PC-9 (cell line): ENCODE results near the gene TRIO. TPM values are rescaled to one million over a fixed set of nuclear protein-coding genes. Genes with fewer than 3 reads are reported as not detected.
A peak's percentile ranks its signal among the peaks of the same experiment; 100 is the strongest.

Source experiments
- BruUV-seq: library from RNA; stranded (reverse); fragments of 400-500 nt; replicated peaks from 2 replicates; lab custom pipeline; 2021; lab: Mats Ljungman, UMichigan
- CTCF ChIA-PET: fragments of 300-600 bp; sonication (Branson Sonifier 250); formaldehyde crosslinking; loops from one replicate; lab custom pipeline; 2022; ENCODE audit warnings: antibody characterized with exemption; lab: Charles Lee
- POLR2A ChIA-PET: fragments of 300-600 bp; sonication (Branson Sonifier 250); formaldehyde crosslinking; loops from one replicate; lab custom pipeline; 2022; ENCODE audit warnings: antibody characterized with exemption; ENCODE audit not compliant: unreplicated experiment; lab: Charles Lee
- DNase-seq, 2 experiments: peaks; one replicate each; pipeline versions ENCODE4 v3.0.0 to v3.0.0-alpha.2; 2015 to 2022; ENCODE audit warnings: mixed read lengths in 1 of 2
- H2AFZ ChIP-seq: fragments of 200-600 bp; sonication (generic); 2 replicates; pipeline ENCODE4 v1.8.1; 2017; ENCODE audit warnings: antibody characterized with exemption
- H3F3A ChIP-seq: fragments of 200-600 bp; sonication (generic); 2 replicates; pipeline ENCODE4 v1.8.1; 2017; ENCODE audit warnings: antibody characterized with exemption, mild to moderate bottlenecking, low read depth; ENCODE audit not compliant: insufficient read depth
- H3K27ac ChIP-seq: fragments of 200-600 bp; sonication (generic); 2 replicates; pipeline ENCODE4 v1.6.1; 2016; ENCODE audit warnings: mixed run types
- H3K27me3 ChIP-seq: fragments of 200-600 bp; sonication (generic); 2 replicates; pipeline ENCODE4 v1.6.1; 2016; ENCODE audit warnings: low read depth, mixed run types; ENCODE audit not compliant: insufficient read depth
- H3K36me3 ChIP-seq: fragments of 200-600 bp; sonication (generic); 2 replicates; pipeline ENCODE4 v1.6.1; 2016; ENCODE audit warnings: low read depth, mixed run types
- H3K4me1 ChIP-seq: fragments of 200-600 bp; sonication (generic); replicated peaks from 2 replicates; pipeline ENCODE4 v1.6.1; 2016; ENCODE audit warnings: mixed run types; ENCODE audit not compliant: insufficient read depth
- H3K4me2 ChIP-seq: fragments of 200-600 bp; sonication (generic); 2 replicates; pipeline ENCODE4 v1.6.1; 2017; ENCODE audit warnings: mixed run types
- H3K4me3 ChIP-seq: fragments of 200-600 bp; sonication (generic); 2 replicates; pipeline ENCODE4 v1.6.1; 2016; ENCODE audit warnings: mixed run types
- H3K79me2 ChIP-seq: fragments of 200-600 bp; sonication (generic); 2 replicates; pipeline ENCODE4 v1.6.1; 2017; ENCODE audit warnings: low read depth, mixed run types
- H3K9me2 ChIP-seq: fragments of 200-600 bp; sonication (generic); 2 replicates; pipeline ENCODE4 v1.8.1; 2017; ENCODE audit warnings: mild to moderate bottlenecking; ENCODE audit not compliant: insufficient read depth
- H3K9me3 ChIP-seq: fragments of 200-600 bp; sonication (generic); 2 replicates; pipeline ENCODE4 v1.8.1; 2016; ENCODE audit warnings: low read depth; ENCODE audit not compliant: insufficient read depth
- H4K20me1 ChIP-seq: fragments of 200-600 bp; sonication (generic); 2 replicates; pipeline ENCODE4 v1.8.1; 2017; ENCODE audit not compliant: insufficient read depth
- EZH2 ChIP-seq: fragments of 200-600 bp; sonication (generic); IDR thresholded peaks from 2 replicates; pipeline ENCODE4 v1.8.0; 2017; ENCODE audit warnings: antibody characterized with exemption, low read depth
- intact Hi-C: fragments of 100-400 bp; cut with micrococcal nuclease; formaldehyde crosslinking; loops from one replicate; pipeline ENCODE4 v1.10.0; 2022; ENCODE audit not compliant: unreplicated experiment
- total RNA-seq: library from RNA; stranded (reverse); gene quantifications from 2 replicates; pipeline ENCODE4 v1.2.3, GENCODE V29; 2021
- TF ChIP-seq, protein P1 (sequence below): fragments of 200-600 bp; sonication (generic); conservative IDR thresholded peaks from 2 replicates; pipeline ENCODE4 v1.6.1; 2017; ENCODE audit warnings: mixed run types, antibody characterized with exemption, mild to moderate bottlenecking, moderate library complexity

Gene TRIO
- total RNA-seq, 1 experiment from 2014 or later: 596 TPM

DNA sequence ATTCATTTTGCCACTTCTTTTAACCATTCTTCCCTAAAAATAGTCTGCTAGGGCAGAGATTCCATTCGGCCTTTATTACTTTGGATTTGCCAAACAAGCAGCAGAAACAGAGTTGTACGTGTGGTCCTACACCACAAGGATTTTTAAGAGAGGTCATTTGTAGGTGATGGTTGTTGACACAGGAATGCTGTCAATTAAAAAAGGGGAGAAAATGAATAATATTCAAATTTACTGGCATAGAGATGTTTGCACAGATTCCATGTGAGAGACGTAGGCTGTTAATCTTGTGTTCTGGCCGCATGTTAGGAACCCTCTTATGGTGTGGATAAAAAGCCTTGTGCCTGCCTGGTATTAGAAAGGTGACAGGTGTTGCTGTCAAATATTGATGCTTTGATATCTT lies 34.9 kb downstream of the TRIO start:
- CTCF ChIA-PET: interaction anchor here (0.7 kb wide), 1 partner anchor 33 kb away, joined by 3 read pairs; no protein-coding TSS in a partner anchor
- Histone ChIP-seq H3K4me3 (no peak overlapping the region), H3K27ac (peak overlapping the region; percentile 3; the same call in 1 of the 2 replicates), H3K36me3 (peaks cover 5% of the 10 kb centered on the region), H3F3A (peaks cover 27% of the 10 kb centered on the region; the same call in 1 of the 2 replicates), H3K79me2 (peaks cover 99% of the 10 kb centered on the region), H2AFZ (no peak overlapping the region), H3K4me1 (peaks cover 64% of the 10 kb centered on the region), H3K27me3 (no peaks in the 10 kb centered on the region), H4K20me1 (peaks cover 13% of the 10 kb centered on the region; the same call in 1 of the 2 replicates), H3K9me2 (no peaks in the 10 kb centered on the region), H3K4me2 (0 out of 2 replicates have a peak overlapping the region, but pooled peaks have one; percentile 6), H3K9me3 (no peaks in the 10 kb centered on the region)
- TF ChIP-seq, protein P1, sequence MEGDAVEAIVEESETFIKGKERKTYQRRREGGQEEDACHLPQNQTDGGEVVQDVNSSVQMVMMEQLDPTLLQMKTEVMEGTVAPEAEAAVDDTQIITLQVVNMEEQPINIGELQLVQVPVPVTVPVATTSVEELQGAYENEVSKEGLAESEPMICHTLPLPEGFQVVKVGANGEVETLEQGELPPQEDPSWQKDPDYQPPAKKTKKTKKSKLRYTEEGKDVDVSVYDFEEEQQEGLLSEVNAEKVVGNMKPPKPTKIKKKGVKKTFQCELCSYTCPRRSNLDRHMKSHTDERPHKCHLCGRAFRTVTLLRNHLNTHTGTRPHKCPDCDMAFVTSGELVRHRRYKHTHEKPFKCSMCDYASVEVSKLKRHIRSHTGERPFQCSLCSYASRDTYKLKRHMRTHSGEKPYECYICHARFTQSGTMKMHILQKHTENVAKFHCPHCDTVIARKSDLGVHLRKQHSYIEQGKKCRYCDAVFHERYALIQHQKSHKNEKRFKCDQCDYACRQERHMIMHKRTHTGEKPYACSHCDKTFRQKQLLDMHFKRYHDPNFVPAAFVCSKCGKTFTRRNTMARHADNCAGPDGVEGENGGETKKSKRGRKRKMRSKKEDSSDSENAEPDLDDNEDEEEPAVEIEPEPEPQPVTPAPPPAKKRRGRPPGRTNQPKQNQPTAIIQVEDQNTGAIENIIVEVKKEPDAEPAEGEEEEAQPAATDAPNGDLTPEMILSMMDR: no peak
- TF ChIP-seq EZH2: no peak
- intact Hi-C loops: no loop called here
- BruUV-seq: no TSS peak
- no peak for DNase-seq
- POLR2A ChIA-PET: interaction anchor here (0.6 to 0.7 kb wide), 4 partner anchors 21 to 145 kb away, joined by 3 to 5 read pairs (median 4); no protein-coding TSS in a partner anchor

DNA sequence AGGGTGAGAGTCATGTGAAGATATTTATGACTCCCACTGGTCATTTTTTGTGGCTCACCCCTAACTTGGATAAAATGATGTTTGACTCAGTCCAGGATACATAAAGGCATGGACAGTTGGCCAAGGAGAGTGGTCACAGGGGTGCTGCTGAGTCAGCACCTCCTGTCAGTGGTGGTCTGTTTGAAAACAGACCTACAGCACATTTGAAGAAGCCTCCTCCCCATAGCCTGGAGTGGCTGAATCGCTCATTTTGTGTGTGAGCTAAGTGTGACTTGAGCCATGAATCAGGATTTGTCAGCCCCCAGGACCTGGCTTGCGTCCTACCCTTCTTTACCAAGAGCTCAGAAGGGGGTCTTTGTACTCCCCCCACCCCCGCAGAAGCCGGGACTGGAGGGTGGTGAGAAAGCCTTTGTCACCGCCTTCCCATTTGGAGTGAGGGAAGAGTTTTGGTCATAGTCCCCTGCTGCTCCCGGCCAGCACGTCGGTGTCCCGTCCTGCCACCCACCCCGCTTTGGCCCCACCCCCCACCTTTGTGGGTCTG lies 35.6 kb downstream of the TRIO start:
- no peak overlapping the region for H3K4me3 ChIP-seq
- peaks cover 13% of the 10 kb centered on the region; the same call in 1 of the 2 replicates for H4K20me1 ChIP-seq
- H3K27ac ChIP-seq: peak overlapping the region; percentile 3; the same call in 1 of the 2 replicates
- H3K4me2 ChIP-seq: no peak overlapping the region
- DNase-seq: no peak
- CTCF ChIA-PET: interaction anchor here (0.6 to 0.7 kb wide), 3 partner anchors 20 to 89 kb away, joined by 3 read pairs; no protein-coding TSS in a partner anchor
- peaks cover 71% of the 10 kb centered on the region for H3K4me1 ChIP-seq
- no peaks in the 10 kb centered on the region for H3K9me2 ChIP-seq
- no TSS peak for BruUV-seq
- POLR2A ChIA-PET: interaction anchor here (0.6 to 0.7 kb wide), 4 partner anchors 22 to 146 kb away, joined by 3 to 5 read pairs (median 4); no protein-coding TSS in a partner anchor
- no peaks in the 10 kb centered on the region for H3K27me3 ChIP-seq
- peaks cover 33% of the 10 kb centered on the region; the same call in 1 of the 2 replicates for H3F3A ChIP-seq
- no peak overlapping the region for H2AFZ ChIP-seq
- H3K79me2 ChIP-seq: peaks cover 100% of the 10 kb centered on the region
- H3K9me3 ChIP-seq: no peaks in the 10 kb centered on the region
- intact Hi-C loops: no loop called here
- H3K36me3 ChIP-seq: peaks cover 3% of the 10 kb centered on the region
- no peak for TF ChIP-seq EZH2
- TF ChIP-seq, protein P1: no peak

DNA sequence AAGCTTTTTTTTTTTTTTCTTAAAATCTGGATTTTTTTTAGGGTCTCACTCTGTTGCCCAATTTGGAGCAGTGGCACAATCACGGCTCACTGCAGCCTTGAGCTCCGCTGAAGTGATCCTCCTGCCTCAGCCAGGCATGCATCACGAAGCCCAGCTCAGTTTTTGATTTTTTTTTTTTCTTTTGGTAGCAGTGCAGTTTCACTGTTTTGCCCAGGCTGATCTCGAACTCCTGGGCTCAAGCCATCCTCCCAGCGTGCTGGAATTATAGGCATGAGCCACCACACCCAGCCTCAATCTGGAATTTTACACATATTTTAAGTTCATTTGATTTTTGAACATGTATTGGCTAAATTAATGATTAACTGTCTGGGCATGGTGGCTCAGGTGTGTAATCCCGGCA lies 36.3 kb downstream of the TRIO start:
- Histone ChIP-seq H3K27ac (no peak overlapping the region), H3K79me2 (peaks cover 100% of the 10 kb centered on the region), H3K36me3 (no peaks in the 10 kb centered on the region; the same call in 1 of the 2 replicates), H3K4me3 (no peak overlapping the region), H3K4me1 (peaks cover 78% of the 10 kb centered on the region), H4K20me1 (peaks cover 10% of the 10 kb centered on the region; the same call in 1 of the 2 replicates), H3K4me2 (no peak overlapping the region), H3K9me2 (no peaks in the 10 kb centered on the region), H2AFZ (no peak overlapping the region), H3K27me3 (no peaks in the 10 kb centered on the region), H3K9me3 (no peaks in the 10 kb centered on the region), H3F3A (peaks cover 40% of the 10 kb centered on the region)
- POLR2A ChIA-PET: interaction anchor here (0.6 kb wide), 1 partner anchor 146 kb away, joined by 5 read pairs; no protein-coding TSS in a partner anchor
- DNase-seq: no peak
- no TSS peak for BruUV-seq
- TF ChIP-seq, protein P1: no peak
- no peak for TF ChIP-seq EZH2
- intact Hi-C loops: no loop called here
- CTCF ChIA-PET: interaction anchor here (0.6 to 1.5 kb wide), 3 partner anchors 71 to 200 kb away, joined by 3 to 7 read pairs (median 3); no protein-coding TSS in a partner anchor
